Panc1 (cell line): ENCODE results near the gene ZDHHC8. TPM values are rescaled to one million over a fixed set of nuclear protein-coding genes. Genes with fewer than 3 reads are reported as not detected.

Source experiments
- ATAC-seq: fragments of 200-7000 bp; cut with Tn5 transposase; 2 replicates; pipeline ENCODE4 v1.9.1; 2020; ENCODE audit warnings: mild to moderate bottlenecking, moderate library complexity
- BruUV-seq: library from RNA; stranded (reverse); fragments of 400-500 nt; replicated peaks from 2 replicates; lab custom pipeline; 2021; lab: Mats Ljungman, UMichigan
- CTCF ChIA-PET: fragments of 300-600 bp; sonication (Branson Sonifier 250); formaldehyde crosslinking; loops from one replicate; lab custom pipeline; 2022; ENCODE audit warnings: antibody characterized with exemption; lab: Charles Lee
- POLR2A ChIA-PET: fragments of 300-600 bp; sonication (Branson Sonifier 250); formaldehyde crosslinking; loops from one replicate; lab custom pipeline; 2022; ENCODE audit warnings: antibody characterized with exemption; lab: Charles Lee
- DNase-seq: peaks from one replicate; pipeline ENCODE4 v3.0.0-alpha.2; 2010; ENCODE audit warnings: low read depth, low spot score
- H3K27ac ChIP-seq: 2 replicates; pipeline ENCODE4 v1.5.1; 2011; ENCODE audit warnings: mild to moderate bottlenecking, low read length, inconsistent platforms
- H3K27me3 ChIP-seq: fragments of 200-500 bp; sonication (Bioruptor generic); 2 replicates; pipeline ENCODE4 v1.6.0; 2014; ENCODE audit warnings: low read length, inconsistent platforms; ENCODE audit not compliant: control insufficient read depth, insufficient read depth
- H3K36me3 ChIP-seq: fragments of 200-500 bp; sonication (Bioruptor generic); 2 replicates; pipeline ENCODE4 v1.5.1; 2014; ENCODE audit warnings: inconsistent platforms, mild to moderate bottlenecking, low read length, moderate library complexity; ENCODE audit not compliant: control insufficient read depth, insufficient read depth
- H3K4me1 ChIP-seq: 2 replicates; pipeline ENCODE4 v1.5.1; 2011; ENCODE audit warnings: inconsistent platforms, mild to moderate bottlenecking, low read length, moderate library complexity; ENCODE audit not compliant: control insufficient read depth, insufficient read depth
- H3K4me3 ChIP-seq, 2 experiments: 2 replicates each; pipeline ENCODE4 v1.5.1; 2011 to 2012; ENCODE audit warnings: low read depth in 2 of 2, low read length in 2 of 2, mild to moderate bottlenecking in 2 of 2, inconsistent platforms in 1 of 2, moderate library complexity in 1 of 2
- H3K9me3 ChIP-seq: fragments of 200-500 bp; sonication (Bioruptor generic); 2 replicates; pipeline ENCODE4 v1.5.1; 2014; ENCODE audit warnings: low read depth, mild to moderate bottlenecking, inconsistent platforms, low read length, moderate library complexity; ENCODE audit not compliant: control insufficient read depth, insufficient read depth
- POLR2AphosphoS5 ChIP-seq: IDR thresholded peaks from 2 replicates; pipeline ENCODE4 v1.6.1; 2012; ENCODE audit warnings: mild to moderate bottlenecking, low read depth, low read length, moderate library complexity
- REST ChIP-seq, 2 experiments: IDR thresholded peaks; 2 replicates each; pipeline ENCODE4 v1.6.1; 2011 to 2012; ENCODE audit warnings: low read depth in 2 of 2, control low read depth in 1 of 2, low read length in 1 of 2, mild to moderate bottlenecking in 1 of 2, moderate library complexity in 1 of 2; ENCODE audit not compliant: insufficient read depth in 1 of 2
- SIN3A ChIP-seq: IDR thresholded peaks from 2 replicates; pipeline ENCODE4 v1.6.1; 2012; ENCODE audit warnings: low read depth, mild to moderate bottlenecking, low read length, moderate library complexity, borderline replicate concordance; ENCODE audit not compliant: insufficient read depth
- TCF7L2 ChIP-seq: IDR thresholded peaks from 2 replicates; pipeline ENCODE4 v1.6.1; 2011; ENCODE audit warnings: mild to moderate bottlenecking, low read depth, low read length, inconsistent platforms
- in situ Hi-C: cut with HindIII; loops from 2 replicates; pipeline ENCODE4 v1.10.0; 2016; ENCODE audit warnings: low sequenced_read_pairs, low pct_unique_long_range_greater_than_20kb
- intact Hi-C: fragments of 100-400 bp; cut with micrococcal nuclease; formaldehyde crosslinking; loops from one replicate; pipeline ENCODE4 v1.10.0; 2022; ENCODE audit not compliant: unreplicated experiment
- total RNA-seq: library from RNA; stranded (reverse); gene quantifications from one replicate; pipeline ENCODE4 v1.2.1, GENCODE V29; 2021; ENCODE audit not compliant: unreplicated experiment
- TF ChIP-seq, protein P1 (sequence below): fragments of 450-650 bp; IDR thresholded peaks from 2 replicates; pipeline ENCODE4 v1.5.1; 2017; ENCODE audit warnings: mild to moderate bottlenecking

Gene ZDHHC8
- total RNA-seq, 1 experiment from 2014 or later: 79.0 TPM

DNA sequence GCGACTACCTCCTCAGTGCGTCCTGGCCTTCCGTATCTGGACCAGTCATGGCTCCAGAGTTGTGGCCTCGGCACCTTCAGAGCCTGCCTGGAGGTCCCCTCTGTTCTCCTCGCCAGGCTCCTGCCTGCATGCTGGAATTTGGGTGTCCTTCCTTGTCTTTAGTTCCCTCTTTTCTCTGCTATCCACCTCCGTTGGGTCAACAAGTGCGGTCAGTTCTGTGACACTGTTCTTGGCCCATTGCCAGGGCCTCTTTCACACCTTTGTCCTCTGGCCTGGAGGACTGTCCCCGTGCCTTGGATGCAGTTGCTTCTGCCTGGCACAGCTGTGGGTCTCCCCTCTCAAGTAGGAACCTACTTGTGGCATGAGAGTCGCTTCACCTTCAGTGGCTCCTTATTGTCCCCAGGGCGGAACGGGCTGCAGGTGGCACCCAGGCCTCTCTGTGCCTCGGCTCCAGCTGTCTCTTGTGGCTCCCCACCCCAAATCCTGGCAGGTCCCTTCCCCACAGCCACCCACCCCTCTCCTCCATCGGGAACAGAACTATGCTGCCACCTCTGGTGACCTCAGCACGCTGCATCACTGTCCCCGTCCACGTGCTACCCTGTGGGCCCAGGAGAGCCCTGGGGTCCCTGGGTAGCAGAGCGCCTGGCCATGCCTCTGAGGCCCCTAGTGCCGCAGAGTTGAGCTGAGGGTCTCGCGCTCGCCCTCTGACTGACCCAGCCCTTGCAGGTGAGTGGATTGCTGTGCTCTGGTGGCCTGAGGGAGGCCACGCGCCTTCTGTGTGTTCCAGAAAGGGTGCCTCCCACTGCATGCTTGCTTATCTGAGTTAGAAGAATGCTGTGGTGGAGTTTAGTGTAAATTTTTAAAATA is 46.8 kb upstream of the ZDHHC8 start:
- Histone ChIP-seq H3K36me3 (peaks cover 6% of the 10 kb centered on the region), H3K4me1 (peaks cover 11% of the 10 kb centered on the region), H3K27me3 (no peaks in the 10 kb centered on the region), H3K27ac (no peak overlapping the region), H3K4me3 (no peak overlapping the region), H3K9me3 (no peaks in the 10 kb centered on the region)
- TF ChIP-seq TCF7L2 (no peak), SIN3A (no peak), REST (IDR thresholded peaks at IDR 0.05; ENCODE audit: insufficient read depth in 1 of 2, low read depth in 2 of 2, low read length in 1 of 2) (no peak), POLR2AphosphoS5 (no peak)
- TF ChIP-seq, protein P1, sequence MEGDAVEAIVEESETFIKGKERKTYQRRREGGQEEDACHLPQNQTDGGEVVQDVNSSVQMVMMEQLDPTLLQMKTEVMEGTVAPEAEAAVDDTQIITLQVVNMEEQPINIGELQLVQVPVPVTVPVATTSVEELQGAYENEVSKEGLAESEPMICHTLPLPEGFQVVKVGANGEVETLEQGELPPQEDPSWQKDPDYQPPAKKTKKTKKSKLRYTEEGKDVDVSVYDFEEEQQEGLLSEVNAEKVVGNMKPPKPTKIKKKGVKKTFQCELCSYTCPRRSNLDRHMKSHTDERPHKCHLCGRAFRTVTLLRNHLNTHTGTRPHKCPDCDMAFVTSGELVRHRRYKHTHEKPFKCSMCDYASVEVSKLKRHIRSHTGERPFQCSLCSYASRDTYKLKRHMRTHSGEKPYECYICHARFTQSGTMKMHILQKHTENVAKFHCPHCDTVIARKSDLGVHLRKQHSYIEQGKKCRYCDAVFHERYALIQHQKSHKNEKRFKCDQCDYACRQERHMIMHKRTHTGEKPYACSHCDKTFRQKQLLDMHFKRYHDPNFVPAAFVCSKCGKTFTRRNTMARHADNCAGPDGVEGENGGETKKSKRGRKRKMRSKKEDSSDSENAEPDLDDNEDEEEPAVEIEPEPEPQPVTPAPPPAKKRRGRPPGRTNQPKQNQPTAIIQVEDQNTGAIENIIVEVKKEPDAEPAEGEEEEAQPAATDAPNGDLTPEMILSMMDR: no peak; the same call in 1 of the 2 replicates
- intact Hi-C loops (no loop called here), in situ Hi-C loops (no loop called here)
- BruUV-seq: no TSS peak
- CTCF ChIA-PET: interaction anchor here (0.7 kb wide), 1 partner anchor 11 kb away, joined by 4 read pairs; no protein-coding TSS in a partner anchor
- no peak for ATAC-seq
- POLR2A ChIA-PET: no interaction called here
- DNase-seq: no peak

GRCh38 chr22:20085651-20086050 is 46.0 kb upstream of the ZDHHC8 start:
- ChIA-PET CTCF (interaction anchor here (0.7 kb wide), 1 partner anchor 10 kb away, joined by 4 read pairs; no protein-coding TSS in a partner anchor), POLR2A (no interaction called here)
- in situ Hi-C loops: no loop called here
- intact Hi-C loops: no loop called here
- no peak for TF ChIP-seq TCF7L2
- no peak for TF ChIP-seq REST (IDR thresholded peaks at IDR 0.05; ENCODE audit: insufficient read depth in 1 of 2, low read depth in 2 of 2, low read length in 1 of 2)
- Histone ChIP-seq H3K36me3 (peaks cover 3% of the 10 kb centered on the region), H3K4me1 (peaks cover 11% of the 10 kb centered on the region), H3K27ac (no peak overlapping the region), H3K27me3 (no peaks in the 10 kb centered on the region), H3K4me3 (no peak overlapping the region), H3K9me3 (no peaks in the 10 kb centered on the region)
- BruUV-seq: no TSS peak
- ATAC-seq (no peak), DNase-seq (no peak)
